Posterior vena cava (tissue), 2 donors: ENCODE data around the gene TAF6L. TPM values are rescaled to one million over a fixed set of nuclear protein-coding genes. Genes with fewer than 3 reads are reported as not detected.

Experiments used
- DNase-seq: peaks from one replicate; pipeline ENCODE4 v3.0.0-alpha.2; 2020; ENCODE audit warnings: low spot score
- intact Hi-C, 2 donors: fragments of 100-400 bp; cut with DNase I; formaldehyde crosslinking; loops; one replicate each; pipeline versions ENCODE4 v1.14.1 to v1.14.2; 2022 to 2023
- total RNA-seq, 2 donors: library from RNA; stranded (reverse); fragmentation: NEBNext Ultra II Directional; extraction: Animal tissue kit (Norgen Biotek cat#: 25700); gene quantifications; one replicate each; pipeline ENCODE4 v1.2.1, GENCODE V29; 2021
- donor health status: DM: yes; HTN: yes; CAD: no.
- donor health status: DM: yes; HTN: yes; CAD: no.

The TAF6L gene
- total RNA-seq, 2 donors from 2014 or later = 11.3 to 12.9 TPM

GRCh38 chr11:62753736-62754603, 17.2 kb upstream of the TAF6L start, which contains the start of gene ZBTB3:
TSS of gene ZBTB3 (minus strand) at chr11:62754160. CDS start at chr11:62753664, 496 bp downstream.
- intact Hi-C loops = no loop called here
- DNase-seq = peak; percentile 98

- intact Hi-C loops = no loop called here
- peak; percentile 17 for DNase-seq
Observed at GRCh38 chr11:62755086-62755615, 16.0 kb upstream of the TAF6L start.

- intact Hi-C loops = no loop called here
- DNase-seq = peak; percentile 35
Observed at GRCh38 chr11:62757846-62758788, 13.1 kb upstream of the TAF6L start.

- peak; percentile 58 for DNase-seq
- intact Hi-C loops = loop anchor here in 1 of 2 donors (10.0 kb wide), 1 partner anchor 1246 kb away; no protein-coding TSS in a partner anchor
Observed at GRCh38 chr11:62760867-62761227, 10.3 kb upstream of the TAF6L start.

GRCh38 chr11:62770778-62771143, 435 bp upstream of the TAF6L start:
- intact Hi-C loops = no loop called here
- DNase-seq = peak; percentile 69

- DNase-seq = no peak
- intact Hi-C loops = no loop called here
Observed at GRCh38 chr11:62774407-62774806, 3.2 kb downstream of the TAF6L start.

GRCh38 chr11:62775646-62776045, 4.5 kb downstream of the TAF6L start:
- intact Hi-C loops = no loop called here
- no peak for DNase-seq

- intact Hi-C loops = no loop called here
- no peak for DNase-seq
Observed at GRCh38 chr11:62777389-62777788, 6.2 kb downstream of the TAF6L start.

GRCh38 chr11:62778441-62778840, 7.2 kb downstream of the TAF6L start:
- DNase-seq = no peak
- intact Hi-C loops = no loop called here

GRCh38 chr11:62782753-62783152, 11.6 kb downstream of the TAF6L start:
- no peak for DNase-seq
- intact Hi-C loops = loop anchor here (10.0 kb wide), 2 partner anchors 52 to 82 kb away; partner anchors contain the start of genes STX5 (in 1 of the 2), TEX54 (in 1 of the 2) and WDR74 (in 1 of the 2)

GRCh38 chr11:62786318-62787004, 15.3 kb downstream of the TAF6L start:
- intact Hi-C loops = loop anchor here (5.0 to 10.0 kb wide), 3 partner anchors 48 to 78 kb away; partner anchors contain the start of genes STX5 (in 1 of the 2), TEX54 (in 1 of the 2) and WDR74 (in 1 of the 2)
- peak; percentile 97 for DNase-seq

- DNase-seq = peak; percentile 99
- intact Hi-C loops = loop anchor here (5.0 to 10.0 kb wide), 3 partner anchors 48 to 78 kb away; partner anchors contain the start of genes STX5 (in 1 of the 2), TEX54 (in 1 of the 2) and WDR74 (in 1 of the 2)
Observed at GRCh38 chr11:62787005-62787759, 16.0 kb downstream of the TAF6L start, which contains the start of gene TMEM179B. TSS of gene TMEM179B (plus strand) at chr11:62787402. CDS start at chr11:62787432, 30 bp downstream.

- peak; percentile 59 for DNase-seq
- intact Hi-C loops = loop anchor here (5.0 to 10.0 kb wide), 3 partner anchors 46 to 76 kb away; partner anchors contain the start of genes STX5 (in 1 of the 2), TEX54 (in 1 of the 2) and WDR74 (in 1 of the 2)
Observed at GRCh38 chr11:62788991-62789390, 17.8 kb downstream of the TAF6L start.

- intact Hi-C loops = loop anchor here (5.0 to 10.0 kb wide), 3 partner anchors 45 to 75 kb away; partner anchors contain the start of genes STX5 (in 1 of the 2), TEX54 (in 1 of the 2) and WDR74 (in 1 of the 2)
- DNase-seq = no peak
Observed at GRCh38 chr11:62789576-62789975, 18.4 kb downstream of the TAF6L start.

GRCh38 chr11:62791501-62792201, 20.5 kb downstream of the TAF6L start, which contains the start of gene TMEM223:
TSS of gene TMEM223 (minus strand) at chr11:62792006. CDS start at chr11:62791994, 12 bp downstream.
- intact Hi-C loops = no loop called here
- DNase-seq = peak; percentile 95

- intact Hi-C loops = no loop called here
Observed at GRCh38 chr11:62792202-62792575, 21.0 kb downstream of the TAF6L start.

More at GRCh38 chr11:62792202-62792575, 21.0 kb downstream of the TAF6L start:
- DNase-seq = peak; percentile 72
